Tibial nerve (tissue), 4 donors: Measurements from ENCODE around the gene CHN1. TPM values are rescaled to one million over a fixed set of nuclear protein-coding genes. Genes with fewer than 3 reads are reported as not detected.

ENCODE experiments used
- DNase-seq, 2 donors: peaks; one replicate each; pipeline ENCODE4 v3.0.0-alpha.2; 2019; ENCODE audit warnings: low spot score in 2 of 2
- H3K27ac ChIP-seq, 4 donors: fragments of 200-600 bp; sonication (generic) in 3 of 4; one replicate each; pipeline ENCODE4 v1.5.1; 2017 to 2019; ENCODE audit warnings: mild to moderate bottlenecking in 1 of 4
- H3K27me3 ChIP-seq, 2 donors: fragments of 200-600 bp; sonication (generic) in 1 of 2; one replicate each; pipeline versions ENCODE4 v1.5.1 to v1.6.0; 2017 to 2019
- H3K36me3 ChIP-seq, 3 donors: fragments of 200-600 bp; sonication (generic); one replicate each; pipeline ENCODE4 v1.5.1; 2018 to 2019
- H3K4me1 ChIP-seq, 4 donors: fragments of 200-600 bp; sonication (generic) in 3 of 4; one replicate each; pipeline ENCODE4 v1.5.1; 2017 to 2019
- H3K4me3 ChIP-seq, 4 donors: fragments of 200-600 bp; sonication (generic) in 3 of 4; one replicate each; pipeline ENCODE4 v1.5.1; 2017 to 2019; ENCODE audit warnings: mild to moderate bottlenecking in 1 of 4, moderate library complexity in 1 of 4
- H3K9me3 ChIP-seq, 4 donors: fragments of 200-600 bp; sonication (generic) in 3 of 4; one replicate each; pipeline ENCODE4 v1.5.1; 2017 to 2019
- CTCF ChIP-seq, 5 experiments: fragments of 200-600 bp in 3 of 5; fragments of 450-650 bp in 2 of 5; sonication (generic) in 3 of 5; IDR thresholded peaks; one replicate each; pipeline ENCODE4 v1.5.1; 2016 to 2019; ENCODE audit warnings: antibody characterized with exemption in 5 of 5, mild to moderate bottlenecking in 3 of 5, moderate library complexity in 2 of 5
- EP300 ChIP-seq, 2 donors: sonication (generic); formaldehyde crosslinking; IDR thresholded peaks; one replicate each; pipeline ENCODE4 v1.6.1; 2017; ENCODE audit warnings: antibody characterized with exemption in 2 of 2, mild to moderate bottlenecking in 1 of 2
- POLR2A ChIP-seq, 2 donors: fragments of 450-650 bp; IDR thresholded peaks; one replicate each; pipeline ENCODE4 v1.6.1; 2017; ENCODE audit warnings: antibody characterized with exemption in 2 of 2, mild to moderate bottlenecking in 2 of 2, moderate library complexity in 2 of 2
- WGBS, 2 donors: methylation state at CpG; one replicate each; pipeline ENCODE4 v1.1.5; 2018; 5-methylcytosine and 5-hydroxymethylcytosine counted together
- total RNA-seq, 4 donors: library from RNA; depleted of rRNA; stranded (reverse); fragments of >200 nt; gene quantifications; one replicate each; pipeline ENCODE4 v1.1.0, GENCODE V29; 2016

The CHN1 gene
- total RNA-seq, 4 donors from 2014 or later = 17.3 to 27.2 (median 23.8) TPM

- H3K4me1 ChIP-seq = peaks cover 0 to 26% (median 7%) of the 10 kb centered on the region in 4 donors
- TF ChIP-seq POLR2A (IDR thresholded peaks at IDR 0.05) (no peak), CTCF (IDR thresholded peaks at IDR 0.05) (no peak), EP300 (IDR thresholded peaks at IDR 0.05) (no peak)
- H3K27me3 ChIP-seq = no peaks in the 10 kb centered on the region
- no peak for DNase-seq
- H3K4me3 ChIP-seq = no peak overlapping the region
- WGBS, 2 donors = 85 to 87% methylated on average over 3 of the region's 3 CpGs
- H3K36me3 ChIP-seq = no peaks in the 10 kb centered on the region
- H3K9me3 ChIP-seq = no peaks in the 10 kb centered on the region
- no peak overlapping the region for H3K27ac ChIP-seq
Measured at GRCh38 chr2:174841936-174842335, 163.2 kb downstream of the CHN1 start.

GRCh38 chr2:174841350-174841749, 163.8 kb downstream of the CHN1 start:
- H3K27me3 ChIP-seq = no peaks in the 10 kb centered on the region

GRCh38 chr2:174840436-174840835, 164.7 kb downstream of the CHN1 start:
- Histone ChIP-seq H3K36me3 (no peaks in the 10 kb centered on the region), H3K4me3 (no peak overlapping the region), H3K27ac (no peak overlapping the region), H3K4me1 (peaks cover 0 to 14% (median 1%) of the 10 kb centered on the region in 4 donors), H3K9me3 (no peaks in the 10 kb centered on the region), H3K27me3 (no peaks in the 10 kb centered on the region)
- DNase-seq = no peak
- TF ChIP-seq POLR2A (IDR thresholded peaks at IDR 0.05) (no peak), CTCF (IDR thresholded peaks at IDR 0.05) (no peak), EP300 (IDR thresholded peaks at IDR 0.05) (no peak)
- 74% methylated on average over 3 of the region's 3 CpGs for WGBS, 2 donors

More at GRCh38 chr2:174841350-174841749, 163.8 kb downstream of the CHN1 start:
- Histone ChIP-seq H3K4me1 (peaks cover 0 to 21% (median 4%) of the 10 kb centered on the region in 4 donors), H3K27ac (no peak overlapping the region), H3K9me3 (no peaks in the 10 kb centered on the region), H3K36me3 (no peaks in the 10 kb centered on the region), H3K4me3 (no peak overlapping the region)
- no peak for DNase-seq
- 76 to 80% methylated on average over 2 of the region's 2 CpGs for WGBS, 2 donors
- TF ChIP-seq CTCF (IDR thresholded peaks at IDR 0.05) (no peak), POLR2A (IDR thresholded peaks at IDR 0.05) (no peak), EP300 (IDR thresholded peaks at IDR 0.05) (no peak)

GRCh38 chr2:174839662-174840061, 165.5 kb downstream of the CHN1 start:
- H3K4me1 ChIP-seq = peaks cover 0 to 6% (median 1%) of the 10 kb centered on the region in 4 donors
- H3K27me3 ChIP-seq = no peaks in the 10 kb centered on the region
- DNase-seq = no peak
- no peaks in the 10 kb centered on the region for H3K9me3 ChIP-seq
- H3K27ac ChIP-seq = no peak overlapping the region
- no peak overlapping the region for H3K4me3 ChIP-seq
- H3K36me3 ChIP-seq = no peaks in the 10 kb centered on the region
- WGBS, 2 donors = 81 to 87% methylated on average over 3 of the region's 3 CpGs
- TF ChIP-seq EP300 (IDR thresholded peaks at IDR 0.05) (no peak), CTCF (IDR thresholded peaks at IDR 0.05) (no peak), POLR2A (IDR thresholded peaks at IDR 0.05) (no peak)

- Histone ChIP-seq H3K27me3 (no peaks in the 10 kb centered on the region), H3K4me1 (peaks cover 0 to 3% (median 0%) of the 10 kb centered on the region in 4 donors), H3K9me3 (no peaks in the 10 kb centered on the region), H3K27ac (peak overlapping the region in 1 of 4 donors; percentile 32), H3K36me3 (no peaks in the 10 kb centered on the region), H3K4me3 (no peak overlapping the region)
- TF ChIP-seq CTCF (IDR thresholded peaks at IDR 0.05) (no peak), EP300 (IDR thresholded peaks at IDR 0.05) (no peak), POLR2A (IDR thresholded peaks at IDR 0.05) (no peak)
- DNase-seq = no peak
- 93 to 100% methylated on average over 1 of the region's 1 CpG for WGBS, 2 donors
Measured at GRCh38 chr2:174836995-174837390, 168.2 kb downstream of the CHN1 start.
